Astrocyte of the cerebellum (primary cell): ENCODE data around the gene MTA3.
"Not testable (repeated sequence)": the region's sequence is repeated elsewhere in the genome, so short reads cannot be mapped to it uniquely, and the experiment has no call there.

Experiments
- DNase-seq: peaks from one replicate; pipeline ENCODE4 v3.0.0-alpha.2; 2011; ENCODE audit warnings: low read depth
- H3K4me3 ChIP-seq: 2 replicates; pipeline ENCODE4 v1.5.1; 2011; ENCODE audit warnings: mild to moderate bottlenecking, low read depth, low read length, moderate library complexity
- CTCF ChIP-seq: IDR thresholded peaks from 2 replicates; pipeline ENCODE4 v1.5.1; 2012; ENCODE audit warnings: low read length, low read depth, moderate library complexity, mild to moderate bottlenecking; ENCODE audit errors: missing control alignments
- in situ Hi-C: cut with HindIII; loops from 2 replicates; pipeline ENCODE4 v1.10.0; 2017; ENCODE audit warnings: low sequenced_read_pairs

The MTA3 gene

GRCh38 chr2:42602218-42602875 lies 33.9 kb downstream of the MTA3 start:
- in situ Hi-C loops, result no loop called here
- no peak for DNase-seq
- no peak for TF ChIP-seq CTCF

GRCh38 chr2:42602876-42603219 lies 34.4 kb downstream of the MTA3 start:
- in situ Hi-C loops, result no loop called here
- no peak overlapping the region for H3K4me3 ChIP-seq
- TF ChIP-seq CTCF, result no peak
- DNase-seq, result no peak

More at GRCh38 chr2:42602218-42602875, 33.9 kb downstream of the MTA3 start:
- H3K4me3 ChIP-seq, result no peak overlapping the region

GRCh38 chr2:42604341-42604867 lies 36.0 kb downstream of the MTA3 start:
- DNase-seq, in situ Hi-C loops, H3K4me3 ChIP-seq: not testable (repeated sequence)

- DNase-seq, in situ Hi-C loops, H3K4me3 ChIP-seq: not testable (repeated sequence)
Measured at GRCh38 chr2:42606166-42606565, 37.7 kb downstream of the MTA3 start.

- in situ Hi-C loops, result no loop called here
- TF ChIP-seq CTCF, result no peak
- DNase-seq, result no peak
- H3K4me3 ChIP-seq, result no peak overlapping the region
Measured at GRCh38 chr2:42607101-42607637, 38.7 kb downstream of the MTA3 start.

- no peak for TF ChIP-seq CTCF
- no peak overlapping the region for H3K4me3 ChIP-seq
- in situ Hi-C loops, result no loop called here
- no peak for DNase-seq
Measured at GRCh38 chr2:42613281-42614064, 45.0 kb downstream of the MTA3 start.

- in situ Hi-C loops, result no loop called here
- TF ChIP-seq CTCF, result no peak
- H3K4me3 ChIP-seq, result no peak overlapping the region
- DNase-seq, result no peak
Measured at GRCh38 chr2:42614838-42615237, 46.4 kb downstream of the MTA3 start.
